Dermis microvascular lymphatic vessel endothelial cell (primary cell): ENCODE data around the gene BLOC1S2. TPM values are rescaled to one million over a fixed set of nuclear protein-coding genes. Genes with fewer than 3 reads are reported as not detected.

Source experiments
- total RNA-seq: library from RNA; depleted of rRNA; stranded (reverse); fragments of >200 nt; gene quantifications from 2 replicates; pipeline ENCODE4 v1.2.1, GENCODE V29; 2014

BLOC1S2 gene
- total RNA-seq, 1 donor from 2014 or later = 45.6 TPM

Other genes starting within 250 kb of the BLOC1S2 start
- not detected in 2 replicates for gene CPN1, start 204.8 kb downstream of the BLOC1S2 start, total RNA-seq
- gene ERLIN1, start 100.7 kb downstream of the BLOC1S2 start, total RNA-seq = 28.4 and 33.6 TPM in 2 replicates
- gene CHUK, start 57.1 kb downstream of the BLOC1S2 start, total RNA-seq = 16.2 and 19.1 TPM in 2 replicates
- gene CWF19L1, start 19.0 kb downstream of the BLOC1S2 start, total RNA-seq = 22.4 and 29.0 TPM in 2 replicates
- gene PKD2L1, start 43.5 kb upstream of the BLOC1S2 start, total RNA-seq = not detected in 2 replicates
- gene SCD, start 60.6 kb upstream of the BLOC1S2 start, total RNA-seq = 41.2 and 104 TPM in 2 replicates
- under 0.01 TPM in 1 of 2 replicates, not detected in the other for gene WNT8B, start 176.3 kb upstream of the BLOC1S2 start, total RNA-seq
- gene SEC31B, start 233.2 kb upstream of the BLOC1S2 start, total RNA-seq = 0.90 and 1.8 TPM in 2 replicates
- 153 and 199 TPM in 2 replicates for gene NDUFB8, start 243.2 kb upstream of the BLOC1S2 start, total RNA-seq
- 6.4 and 8.2 TPM in 2 replicates for gene HIF1AN, start 249.3 kb upstream of the BLOC1S2 start, total RNA-seq